PC-3 (cell line): Measurements from ENCODE around the gene GAB1. TPM values are rescaled to one million over a fixed set of nuclear protein-coding genes. Genes with fewer than 3 reads are reported as not detected.

Experiments used
- ATAC-seq: fragments of 200-7000 bp; cut with Tn5 transposase; 2 replicates; pipeline ENCODE4 v1.9.1; 2020; ENCODE audit warnings: mild to moderate bottlenecking, moderate library complexity
- BruUV-seq: library from RNA; stranded (reverse); fragments of 400-500 nt; replicated peaks from 2 replicates; lab custom pipeline; 2021; lab: Mats Ljungman, UMichigan
- CTCF ChIA-PET: fragments of 300-600 bp; sonication (Branson Sonifier 250); formaldehyde crosslinking; loops from one replicate; lab custom pipeline; 2022; ENCODE audit warnings: antibody characterized with exemption; lab: Charles Lee
- POLR2A ChIA-PET: fragments of 300-600 bp; sonication (Branson Sonifier 250); formaldehyde crosslinking; loops from one replicate; lab custom pipeline; 2022; ENCODE audit warnings: antibody characterized with exemption; ENCODE audit not compliant: unreplicated experiment; lab: Charles Lee
- DNase-seq: peaks from one replicate; pipeline ENCODE4 v3.0.0-alpha.2; 2015
- H2AFZ ChIP-seq: fragments of 300-600 bp; sonication (generic); 2 replicates; pipeline ENCODE4 v1.6.0; 2016; ENCODE audit warnings: antibody characterized with exemption, low read length
- H3F3A ChIP-seq: fragments of 300-600 bp; sonication (generic); one replicate; pipeline ENCODE4 v1.6.0; 2017; ENCODE audit warnings: antibody characterized with exemption, low read length, control low read depth, mild to moderate bottlenecking; ENCODE audit not compliant: unreplicated experiment
- H3K27ac ChIP-seq: fragments of 300-600 bp; sonication (generic); 2 replicates; pipeline ENCODE4 v1.5.1; 2016; ENCODE audit warnings: mild to moderate bottlenecking, low read length
- H3K27me3 ChIP-seq: fragments of 300-600 bp; sonication (generic); 2 replicates; pipeline ENCODE4 v1.6.1; 2016; ENCODE audit warnings: low read length, mixed read lengths
- H3K36me3 ChIP-seq: fragments of 300-600 bp; sonication (generic); 2 replicates; pipeline ENCODE4 v1.6.1; 2016; ENCODE audit warnings: low read depth, mixed run types, low read length, mixed read lengths
- H3K4me1 ChIP-seq: fragments of 300-600 bp; sonication (generic); 2 replicates; pipeline ENCODE4 v1.5.1; 2016; ENCODE audit warnings: low read length; ENCODE audit not compliant: insufficient read depth
- H3K4me2 ChIP-seq: fragments of 300-600 bp; sonication (generic); 2 replicates; pipeline ENCODE4 v1.6.0; 2016; ENCODE audit warnings: low read length
- H3K4me3 ChIP-seq: fragments of 300-600 bp; sonication (generic); 2 replicates; pipeline ENCODE4 v1.5.1; 2016; ENCODE audit warnings: mild to moderate bottlenecking, low read length, mixed read lengths
- H3K79me2 ChIP-seq: fragments of 300-600 bp; sonication (generic); 2 replicates; pipeline ENCODE4 v1.6.1; 2017; ENCODE audit warnings: low read length, mixed read lengths
- H3K9ac ChIP-seq: fragments of 300-600 bp; sonication (generic); 2 replicates; pipeline ENCODE4 v1.6.0; 2016; ENCODE audit warnings: mild to moderate bottlenecking, low read length
- H3K9me2 ChIP-seq: fragments of 300-600 bp; sonication (generic); replicated peaks from 2 replicates; pipeline ENCODE4 v1.6.1; 2016; ENCODE audit warnings: mixed run types, low read length, mixed read lengths
- H3K9me3 ChIP-seq: fragments of 300-600 bp; sonication (generic); 2 replicates; pipeline ENCODE4 v1.6.1; 2016; ENCODE audit warnings: low read length, mixed read lengths
- H4K20me1 ChIP-seq: fragments of 300-600 bp; sonication (generic); 2 replicates; pipeline ENCODE4 v1.6.1; 2016; ENCODE audit warnings: low read length, mixed read lengths
- CTCF ChIP-seq: fragments of 300-600 bp; sonication (generic); conservative IDR thresholded peaks from 2 replicates; pipeline ENCODE4 v1.5.1; 2017; ENCODE audit warnings: antibody characterized with exemption, low read depth, mild to moderate bottlenecking, low read length
- EZH2 ChIP-seq: fragments of 300-600 bp; sonication (generic); IDR thresholded peaks from one replicate; pipeline ENCODE4 v1.6.1; 2017; ENCODE audit warnings: antibody characterized with exemption, mild to moderate bottlenecking, low read length; ENCODE audit not compliant: unreplicated experiment
- EZH2phosphoT487 ChIP-seq: fragments of 300-600 bp; sonication (generic); IDR thresholded peaks from 2 replicates; pipeline ENCODE4 v1.6.1; 2018; ENCODE audit warnings: mild to moderate bottlenecking, antibody characterized with exemption, low read length, borderline replicate concordance
- intact Hi-C: fragments of 100-400 bp; cut with micrococcal nuclease; formaldehyde crosslinking; loops from 2 replicates; pipeline ENCODE4 v1.9.0; 2023
- total RNA-seq: library from RNA; depleted of rRNA; stranded (reverse); fragments of >200 nt; gene quantifications from 2 replicates; pipeline ENCODE4 v1.2.3, GENCODE V29; 2014

The GAB1 gene
- total RNA-seq, 1 experiment from 2014 or later: 4.9 TPM

DNA sequence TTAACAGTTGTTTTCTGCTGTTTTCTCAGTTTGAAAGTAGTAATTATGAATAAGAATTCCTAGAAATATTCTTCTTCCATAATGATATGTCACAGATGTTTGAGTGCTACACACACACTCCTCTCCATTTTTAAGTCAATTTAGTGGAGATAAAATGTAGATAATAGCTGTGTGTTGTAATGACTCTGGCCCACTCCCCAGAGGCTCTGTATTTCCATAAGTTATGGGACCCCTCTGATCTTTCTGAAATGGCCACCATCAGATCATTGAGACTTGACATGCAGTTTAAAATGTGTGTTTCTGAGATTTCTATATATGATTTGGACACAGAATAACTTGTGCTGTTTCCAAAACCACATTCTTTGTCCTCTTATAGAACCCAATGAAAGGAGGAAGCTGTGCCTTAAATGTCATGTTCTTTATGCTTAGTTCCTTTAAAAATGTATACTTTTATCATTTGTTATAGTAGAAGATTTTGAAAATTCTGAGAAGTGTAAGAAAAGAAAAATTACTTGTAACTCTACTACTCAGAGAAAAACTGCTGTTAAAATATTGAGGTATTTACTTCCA, 46.4 kb downstream of the GAB1 start:
- BruUV-seq: no TSS peak
- Histone ChIP-seq H3K4me2 (peak overlapping the region; percentile 70), H3K79me2 (no peaks in the 10 kb centered on the region), H3K36me3 (no peaks in the 10 kb centered on the region), H3K9me3 (no peaks in the 10 kb centered on the region), H3K4me3 (no peak overlapping the region), H3K27me3 (no peaks in the 10 kb centered on the region), H4K20me1 (no peaks in the 10 kb centered on the region), H3F3A (no peaks in the 10 kb centered on the region), H2AFZ (no peak overlapping the region), H3K27ac (no peak overlapping the region), H3K9ac (no peak overlapping the region), H3K4me1 (peaks cover 23% of the 10 kb centered on the region), H3K9me2 (no peaks in the 10 kb centered on the region)
- ChIA-PET CTCF (no interaction called here), POLR2A (no interaction called here)
- ATAC-seq (no peak), DNase-seq (no peak)
- no peak for TF ChIP-seq EZH2
- no peak for TF ChIP-seq EZH2phosphoT487
- no peak for TF ChIP-seq CTCF
- intact Hi-C loops: no loop called here

DNA sequence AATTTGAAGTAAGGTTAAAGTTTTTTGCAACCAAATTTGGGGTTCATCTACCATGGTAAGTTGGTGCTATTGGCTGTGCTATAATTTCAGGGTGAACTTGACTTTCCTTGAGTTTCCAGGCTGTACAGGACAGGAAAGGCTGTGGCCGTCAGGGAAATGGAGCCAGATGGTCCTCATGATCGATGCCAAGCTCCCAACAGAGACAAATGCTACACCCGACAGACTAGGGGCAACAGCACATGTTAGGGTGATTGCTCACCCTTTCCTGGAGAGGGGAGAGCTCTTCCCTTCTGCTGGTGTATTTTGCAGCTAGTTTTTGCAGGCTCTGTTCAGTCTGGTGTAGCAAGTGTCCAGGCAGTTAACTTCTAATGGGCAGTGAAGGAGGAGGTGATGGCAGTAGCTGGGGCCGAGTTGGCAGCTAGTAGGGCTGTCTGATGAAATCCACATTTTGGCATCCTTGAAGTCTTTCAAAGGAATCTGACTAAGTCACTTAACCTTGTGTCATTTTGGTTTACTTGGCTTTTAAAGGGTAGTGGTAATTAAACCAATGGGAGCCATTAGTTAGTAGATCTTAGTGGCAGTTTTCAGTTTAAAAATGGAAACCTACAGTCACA, 47.8 kb downstream of the GAB1 start:
- CTCF ChIA-PET: no interaction called here
- ATAC-seq: no peak

More for the DNA sequence above, 47.8 kb downstream of the GAB1 start:
- H4K20me1 ChIP-seq: no peaks in the 10 kb centered on the region
- no peak overlapping the region for H3K4me3 ChIP-seq
- no peaks in the 10 kb centered on the region for H3F3A ChIP-seq
- BruUV-seq: no TSS peak
- TF ChIP-seq CTCF (no peak), EZH2 (no peak), EZH2phosphoT487 (no peak)
- DNase-seq: no peak
- H3K27me3 ChIP-seq: no peaks in the 10 kb centered on the region
- H3K9ac ChIP-seq: no peak overlapping the region
- H3K4me2 ChIP-seq: no peak overlapping the region
- H3K27ac ChIP-seq: no peak overlapping the region
- POLR2A ChIA-PET: no interaction called here
- H3K4me1 ChIP-seq: peaks cover 32% of the 10 kb centered on the region
- no peaks in the 10 kb centered on the region for H3K79me2 ChIP-seq
- intact Hi-C loops: no loop called here
- H3K9me2 ChIP-seq: no peaks in the 10 kb centered on the region
- H2AFZ ChIP-seq: no peak overlapping the region
- no peaks in the 10 kb centered on the region for H3K9me3 ChIP-seq
- no peaks in the 10 kb centered on the region for H3K36me3 ChIP-seq
